ENCODE results near the gene AIRE.

The AIRE gene

GRCh38 chr21:44347911-44348451 is 62.3 kb downstream of the AIRE start:
- H3K27me3 Mint-ChIP-seq: peaks cover 67% of the 10 kb centered on the region
- H3K4me3 Mint-ChIP-seq: no peak overlapping the region
- H3K9me3 Mint-ChIP-seq: no peaks in the 10 kb centered on the region
- H3K4me1 Mint-ChIP-seq (ENCODE audit: low read depth): peaks cover 30% of the 10 kb centered on the region
- no peaks in the 10 kb centered on the region for H3K36me3 Mint-ChIP-seq (ENCODE audit: low read depth)
- intact Hi-C loops (cut with micrococcal nuclease): no loop called here
- H3K27ac Mint-ChIP-seq: no peak overlapping the region
